Measurements from ENCODE around the gene PALD1.

GRCh38 chr10:70551466-70551865 is 72.9 kb downstream of the PALD1 start:
- TF ChIP-seq SIN3A (IDR thresholded peaks at IDR 0.05; ENCODE audit: borderline replicate concordance, low read depth, low read length) (no peak), ZBTB33 (IDR thresholded peaks at IDR 0.05; ENCODE audit: borderline replicate concordance, low read depth) (no peak), CTCF (IDR thresholded peaks at IDR 0.05) (no peak), EZH2phosphoT487 (IDR thresholded peaks at IDR 0.05; ENCODE audit: borderline replicate concordance, low read depth) (no peak)

Measured in SK-N-SH (cell line).